GM18520 (cell line): ENCODE measurements around the gene ZG16.

Experiments used
- ATAC-seq: cut with Tn5 transposase; IDR thresholded peaks from one replicate; pipeline ENCODE4 v1.9.1; 2021; ENCODE audit not compliant: unreplicated experiment

Gene ZG16

DNA sequence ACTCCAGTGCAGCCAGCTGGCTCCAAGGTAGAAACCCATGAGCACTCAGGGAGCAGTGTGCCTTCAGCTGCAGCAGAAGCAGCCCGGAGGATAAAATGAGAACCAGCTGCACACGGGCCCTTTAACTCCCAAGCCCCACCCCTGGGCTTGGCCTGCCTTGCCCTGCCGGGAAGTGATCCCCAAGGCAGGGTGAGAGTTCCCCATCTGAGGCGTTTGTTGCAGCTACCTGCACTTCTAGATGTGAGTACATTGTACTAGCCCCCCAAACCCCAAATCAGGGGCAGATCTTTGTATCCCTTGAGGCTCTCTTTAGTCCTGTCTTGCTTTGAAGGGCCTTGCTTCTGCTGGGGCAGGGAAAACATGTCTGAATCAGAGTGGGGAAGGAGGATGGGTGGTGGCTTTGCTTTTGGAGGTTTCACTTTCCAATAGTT lies 42.2 kb downstream of the ZG16 start, which contains the start of gene MVP:
MVP (plus strand) TSS at position 192 of the 431 bp plus-strand sequence. CDS start 10,088 bp downstream, outside the sequence.
- ATAC-seq, result no peak

DNA sequence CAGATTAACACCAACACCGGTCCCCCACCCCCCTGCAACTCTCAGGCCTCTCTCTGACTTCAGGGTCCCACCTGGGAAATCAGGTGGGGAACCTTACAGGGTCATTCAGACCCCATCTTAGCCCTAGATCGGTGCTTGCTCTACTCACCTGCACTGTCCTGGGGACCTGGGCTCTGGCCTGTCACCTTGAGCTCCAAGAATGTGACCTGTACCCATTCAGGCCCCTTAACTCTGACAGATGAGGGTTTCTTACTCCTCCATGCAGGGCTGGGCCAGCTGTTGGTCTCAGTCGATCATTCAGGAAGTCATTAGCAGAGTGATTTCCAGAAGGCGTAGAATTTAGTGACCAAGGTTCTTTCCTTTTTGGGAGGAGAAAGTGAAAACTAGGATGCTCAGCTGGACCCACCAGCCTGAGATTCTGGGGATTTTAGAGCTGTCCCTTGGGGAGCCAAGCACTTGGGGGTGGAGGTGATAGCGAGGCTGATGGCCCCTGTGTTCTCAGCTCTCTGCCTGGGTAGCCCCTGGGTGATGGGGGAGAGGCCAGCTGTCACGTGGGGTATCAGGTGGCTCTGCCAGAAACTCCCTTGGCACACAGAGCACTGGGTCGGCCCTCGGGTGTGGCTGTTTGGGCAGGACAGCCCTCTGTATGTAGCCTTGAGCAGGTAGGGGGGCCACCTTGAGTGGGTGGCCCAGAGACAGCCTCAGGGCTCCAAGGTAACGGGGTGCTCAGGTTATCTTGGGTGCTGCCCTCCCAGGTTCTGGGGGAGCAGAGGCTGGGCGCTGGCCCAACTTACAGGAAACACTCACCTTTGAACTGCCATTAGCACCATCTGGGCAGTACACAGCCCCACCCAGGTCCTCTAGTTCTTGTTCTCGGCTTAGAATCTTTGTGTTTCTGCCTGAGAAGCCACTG lies 42.9 kb downstream of the ZG16 start:
- peak; percentile 48 for ATAC-seq

DNA sequence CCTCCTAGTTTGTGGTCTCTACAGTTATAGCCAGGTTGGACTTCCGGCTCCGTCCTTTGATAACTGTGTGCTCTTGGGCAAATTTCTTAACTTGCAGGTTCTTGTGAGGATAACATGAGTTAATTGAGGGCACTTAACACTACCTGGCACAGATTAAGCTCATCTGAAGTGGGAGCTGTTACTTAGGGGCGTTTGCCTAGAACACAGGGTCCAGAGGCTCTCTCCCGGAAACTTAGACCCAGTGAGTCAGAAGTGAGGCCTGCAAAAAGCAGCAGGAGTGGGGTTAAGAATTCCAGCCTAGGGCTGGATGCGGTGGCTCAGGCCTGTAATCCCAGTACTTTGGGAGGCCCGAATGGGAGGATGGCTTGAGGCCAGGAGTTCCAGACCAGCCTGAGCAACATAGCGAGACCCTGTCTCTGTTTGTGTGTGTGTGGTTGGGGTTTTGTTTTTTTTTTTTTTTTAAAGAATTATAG lies 43.6 kb downstream of the ZG16 start:
- no peak for ATAC-seq

DNA sequence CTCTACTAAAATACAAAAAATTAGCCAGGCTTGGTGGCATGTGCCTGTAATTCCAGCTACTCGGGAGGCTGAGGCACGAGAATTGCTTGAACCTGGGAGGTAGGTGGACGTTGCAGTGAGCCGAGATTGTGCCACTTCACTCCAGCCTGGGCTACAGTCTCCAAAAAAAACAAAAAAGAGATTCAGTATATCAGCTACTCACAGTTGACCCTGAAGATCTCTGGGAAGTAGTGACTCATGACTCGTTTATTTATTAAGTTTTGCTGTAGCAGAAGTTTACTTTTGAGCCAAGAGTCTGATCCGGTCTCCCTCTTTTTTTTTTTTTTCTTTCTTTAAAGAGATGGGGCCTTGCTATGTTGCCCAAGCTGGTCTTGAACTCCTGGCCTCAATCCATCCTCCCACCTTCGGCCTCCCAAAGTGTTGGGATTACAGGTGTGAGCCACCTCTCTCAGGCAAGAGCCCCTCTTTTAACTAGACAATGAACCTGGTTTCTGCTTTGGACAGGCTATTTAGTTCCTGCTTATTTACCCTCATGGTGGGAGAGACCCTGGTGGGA lies 46.6 kb downstream of the ZG16 start:
- no peak for ATAC-seq

DNA sequence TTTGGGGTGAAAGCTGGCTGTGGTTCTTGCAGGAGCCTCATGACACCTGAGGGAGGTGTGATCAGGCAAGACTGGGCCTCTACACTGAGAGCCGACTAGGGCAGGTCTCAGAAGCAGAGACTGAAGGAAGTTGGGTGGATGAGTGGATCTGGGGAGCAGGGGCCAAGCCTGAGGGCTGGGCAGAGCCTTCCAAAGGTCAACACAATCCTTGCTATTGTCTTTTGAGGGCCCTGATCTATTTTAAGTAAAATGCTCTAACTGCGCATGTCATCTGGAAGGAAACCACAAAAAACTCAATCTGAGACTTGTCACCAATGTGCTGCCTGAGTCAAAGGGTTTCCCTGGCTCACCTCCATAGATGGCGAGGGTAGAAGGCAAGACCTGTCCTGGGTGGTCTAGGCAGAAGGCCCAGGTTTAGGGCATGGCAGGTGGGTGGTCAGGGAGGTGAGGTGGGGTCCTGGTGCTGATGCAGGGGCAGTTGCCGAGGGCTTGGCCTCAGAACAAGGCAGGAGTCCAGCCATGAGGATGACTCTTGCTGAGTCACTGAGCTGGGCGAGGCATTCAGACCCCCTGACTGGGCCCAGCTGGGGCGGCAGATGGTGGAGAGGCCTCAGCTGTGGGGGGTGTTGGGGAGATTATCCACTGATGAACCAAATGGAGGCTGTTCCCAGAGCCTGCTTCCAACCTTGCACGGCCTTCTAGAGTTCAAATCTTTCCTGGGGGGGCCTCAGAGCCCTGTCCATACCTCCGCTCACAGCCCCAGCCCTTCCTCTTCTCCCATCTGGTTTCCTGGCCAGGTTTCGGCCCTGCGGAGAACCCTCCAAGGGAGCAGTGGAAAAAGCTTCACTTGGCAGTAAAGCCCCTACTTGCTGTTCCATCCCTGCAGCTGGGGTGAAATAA lies 47.3 kb downstream of the ZG16 start:
- no peak for ATAC-seq

DNA sequence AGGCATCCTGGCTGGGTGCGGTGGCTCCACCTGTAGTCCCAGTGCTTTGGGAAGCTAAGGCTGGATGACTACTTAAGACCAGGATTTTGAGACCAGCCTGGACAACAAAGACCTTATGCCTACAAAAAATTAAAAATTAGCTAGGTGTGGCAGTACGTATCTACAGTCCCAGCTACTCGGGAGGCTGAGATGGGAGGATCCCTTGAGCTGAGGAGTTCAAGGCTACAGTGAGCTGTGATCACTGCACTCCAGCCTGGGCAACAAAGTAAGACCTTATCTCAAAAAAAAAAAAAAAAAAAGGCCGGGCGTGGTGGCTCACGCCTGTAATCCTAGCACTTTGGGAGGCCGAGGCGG lies 48.3 kb downstream of the ZG16 start:
- no peak for ATAC-seq

DNA sequence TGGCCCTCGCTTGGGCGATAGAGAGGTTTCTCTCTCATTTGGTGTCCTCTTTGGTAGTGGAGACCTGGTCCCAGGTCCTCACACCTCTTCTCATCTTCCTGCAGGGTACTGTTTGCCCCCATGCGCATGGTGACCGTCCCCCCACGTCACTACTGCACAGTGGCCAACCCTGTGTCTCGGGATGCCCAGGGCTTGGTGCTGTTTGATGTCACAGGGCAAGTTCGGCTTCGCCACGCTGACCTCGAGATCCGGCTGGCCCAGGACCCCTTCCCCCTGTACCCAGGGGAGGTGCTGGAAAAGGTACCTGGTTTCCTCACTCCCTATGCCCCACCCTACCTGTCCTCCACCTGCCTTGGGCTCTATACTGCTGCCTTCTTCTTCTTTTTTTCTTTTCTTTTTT lies 52.7 kb downstream of the ZG16 start:
- no peak for ATAC-seq

DNA sequence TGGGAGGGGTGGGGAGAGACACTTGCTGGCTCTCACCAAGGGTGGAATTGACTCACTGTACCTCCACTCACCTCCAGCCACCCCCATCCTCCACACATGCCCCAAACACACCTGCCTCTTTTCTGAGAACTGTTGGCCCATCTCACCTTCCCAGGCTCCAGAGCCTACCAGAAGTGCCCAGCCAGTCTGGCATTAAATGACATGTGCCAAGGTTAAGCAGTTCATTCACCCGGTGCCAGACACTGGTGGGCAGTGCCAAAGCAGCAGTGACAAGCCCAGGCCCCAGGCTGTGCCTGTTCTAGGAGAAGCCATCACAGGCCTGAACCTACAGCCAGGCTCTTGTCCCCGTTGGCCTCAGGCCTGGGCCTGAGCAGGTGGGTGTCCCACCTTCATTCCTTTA lies 53.4 kb downstream of the ZG16 start:
- no peak for ATAC-seq
